MCF 10A (cell line): ENCODE data around the gene RRBP1. TPM values are rescaled to one million over a fixed set of nuclear protein-coding genes. Genes with fewer than 3 reads are reported as not detected.

Experiments
- BruUV-seq: library from RNA; stranded (reverse); fragments of 400-500 nt; replicated peaks from 2 replicates; lab custom pipeline; 2021; lab: Mats Ljungman, UMichigan
- CTCF ChIA-PET: fragments of 300-600 bp; sonication (Branson Sonifier 250); formaldehyde crosslinking; extraction: SDS; loops from one replicate; lab custom pipeline; 2021; ENCODE audit warnings: antibody characterized with exemption, inconsistent platforms; lab: Yijun Ruan, JAX
- POLR2A ChIA-PET: fragments of 300-600, 350-650 bp; sonication (Branson Sonifier 250); formaldehyde crosslinking; extraction: SDS; loops from one replicate; lab custom pipeline; 2020; ENCODE audit warnings: antibody characterized with exemption, inconsistent platforms; lab: Yijun Ruan, JAX
- DNase-seq: peaks from one replicate; pipeline ENCODE4 v3.0.0-alpha.2; 2018; ENCODE audit not compliant: unreplicated experiment
- H3K27ac Mint-ChIP-seq: one replicate; pipeline ENCODE4 v1.8.0; 2022; ENCODE audit warnings: mild to moderate bottlenecking, low read depth, mixed read lengths; ENCODE audit not compliant: unreplicated experiment
- H3K27me3 Mint-ChIP-seq: one replicate; pipeline ENCODE4 v1.8.0; 2022; ENCODE audit warnings: mixed read lengths; ENCODE audit not compliant: insufficient read depth, unreplicated experiment
- H3K36me3 Mint-ChIP-seq: one replicate; pipeline ENCODE4 v1.8.0; 2022; ENCODE audit warnings: mild to moderate bottlenecking, moderate library complexity, mixed read lengths; ENCODE audit not compliant: insufficient read depth, unreplicated experiment
- H3K4me1 Mint-ChIP-seq: one replicate; pipeline ENCODE4 v1.8.0; 2022; ENCODE audit warnings: mixed read lengths; ENCODE audit not compliant: insufficient read depth, unreplicated experiment
- H3K4me3 Mint-ChIP-seq: one replicate; pipeline ENCODE4 v1.8.0; 2022; ENCODE audit warnings: mild to moderate bottlenecking, moderate library complexity, mixed read lengths; ENCODE audit not compliant: unreplicated experiment
- H3K9me3 Mint-ChIP-seq: one replicate; pipeline ENCODE4 v1.8.0; 2022; ENCODE audit warnings: mixed read lengths; ENCODE audit not compliant: unreplicated experiment
- intact Hi-C: fragments of 100-400 bp; cut with micrococcal nuclease; formaldehyde crosslinking; loops from 2 replicates; pipeline ENCODE4 v1.14.1; 2022
- total RNA-seq: library from RNA; stranded (reverse); gene quantifications from 2 replicates; pipeline ENCODE4 v1.2.3, GENCODE V29; 2022
- TF ChIP-seq, protein P1 (sequence below): fragments of 200-600 bp; IDR thresholded peaks from one replicate; pipeline ENCODE4 v1.8.0; 2022; ENCODE audit warnings: antibody characterized with exemption, mild to moderate bottlenecking; ENCODE audit not compliant: unreplicated experiment

RRBP1 gene
- total RNA-seq, 1 experiment from 2014 or later = 203 TPM

DNA sequence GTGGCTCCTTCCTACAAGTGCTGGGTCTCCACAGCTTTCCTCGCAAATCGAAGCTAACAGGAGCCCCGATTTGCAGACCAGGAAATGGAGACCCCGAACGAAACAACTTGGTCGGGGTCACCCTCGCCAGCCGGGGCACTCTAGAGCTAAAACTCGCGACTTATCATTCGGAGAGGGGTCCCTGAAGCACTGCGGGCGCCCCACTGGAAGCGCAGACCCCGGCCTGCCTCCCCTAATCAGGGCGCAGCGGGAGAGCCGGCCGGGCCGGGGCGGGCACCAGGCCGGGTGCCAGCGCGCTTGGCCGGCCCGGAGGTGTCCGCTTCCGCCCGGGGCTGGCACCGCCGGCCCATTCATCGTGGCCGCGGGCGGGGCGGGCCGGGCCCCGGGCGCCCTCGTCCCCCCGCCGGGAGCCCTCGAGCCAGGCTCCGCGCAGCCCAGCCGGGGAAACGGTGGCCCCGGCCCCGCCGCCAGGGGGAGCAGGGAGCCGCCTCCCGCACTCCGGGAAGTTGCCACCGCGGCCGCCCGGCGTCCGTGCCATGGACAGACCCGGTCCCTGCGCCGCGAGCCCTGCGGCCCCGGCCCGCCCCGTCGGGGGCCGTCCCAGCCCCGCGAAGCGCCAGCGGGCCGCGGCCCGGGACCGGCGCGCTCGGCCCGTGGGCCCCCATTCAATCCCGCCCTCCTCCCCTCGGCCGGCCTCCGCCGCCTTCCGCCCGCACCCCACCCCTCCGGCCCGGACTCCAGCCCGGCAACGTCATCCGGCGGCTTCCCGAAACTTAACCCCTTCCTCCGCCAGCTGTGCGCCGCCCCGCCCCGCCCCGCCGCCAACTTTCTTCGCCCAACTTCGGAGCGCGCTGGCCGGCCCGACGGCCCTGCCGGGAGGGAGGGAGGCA is 961 bp downstream of the RRBP1 start:
- peak overlapping the region; percentile 85 for H3K27ac Mint-ChIP-seq
- no TSS peak for BruUV-seq
- CTCF ChIA-PET = interaction anchor here (0.6 to 6.6 kb wide), 41 partner anchors 10 to 1153 kb away, joined by 3 to 156 read pairs (median 4); no protein-coding TSS in a partner anchor
- peaks cover 13% of the 10 kb centered on the region for H3K4me1 Mint-ChIP-seq
- TF ChIP-seq, protein P1, sequence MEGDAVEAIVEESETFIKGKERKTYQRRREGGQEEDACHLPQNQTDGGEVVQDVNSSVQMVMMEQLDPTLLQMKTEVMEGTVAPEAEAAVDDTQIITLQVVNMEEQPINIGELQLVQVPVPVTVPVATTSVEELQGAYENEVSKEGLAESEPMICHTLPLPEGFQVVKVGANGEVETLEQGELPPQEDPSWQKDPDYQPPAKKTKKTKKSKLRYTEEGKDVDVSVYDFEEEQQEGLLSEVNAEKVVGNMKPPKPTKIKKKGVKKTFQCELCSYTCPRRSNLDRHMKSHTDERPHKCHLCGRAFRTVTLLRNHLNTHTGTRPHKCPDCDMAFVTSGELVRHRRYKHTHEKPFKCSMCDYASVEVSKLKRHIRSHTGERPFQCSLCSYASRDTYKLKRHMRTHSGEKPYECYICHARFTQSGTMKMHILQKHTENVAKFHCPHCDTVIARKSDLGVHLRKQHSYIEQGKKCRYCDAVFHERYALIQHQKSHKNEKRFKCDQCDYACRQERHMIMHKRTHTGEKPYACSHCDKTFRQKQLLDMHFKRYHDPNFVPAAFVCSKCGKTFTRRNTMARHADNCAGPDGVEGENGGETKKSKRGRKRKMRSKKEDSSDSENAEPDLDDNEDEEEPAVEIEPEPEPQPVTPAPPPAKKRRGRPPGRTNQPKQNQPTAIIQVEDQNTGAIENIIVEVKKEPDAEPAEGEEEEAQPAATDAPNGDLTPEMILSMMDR = peak; percentile 66
- peaks cover 2% of the 10 kb centered on the region for H3K9me3 Mint-ChIP-seq
- DNase-seq = peak; percentile 72
- intact Hi-C loops = loop anchor here (1.0 to 10.0 kb wide), 4 partner anchors 162 to 604 kb away; partner anchors contain the start of gene ZNF133
- POLR2A ChIA-PET = interaction anchor here (0.6 to 5.2 kb wide), 29 partner anchors 10 to 886 kb away, joined by 3 to 72 read pairs (median 5); partner anchors contain the start of genes BFSP1, DSTN, MGME1 and SMIM26
- H3K4me3 Mint-ChIP-seq = peak overlapping the region; percentile 81
- H3K27me3 Mint-ChIP-seq = peaks cover 29% of the 10 kb centered on the region
- peaks cover 16% of the 10 kb centered on the region for H3K36me3 Mint-ChIP-seq

DNA sequence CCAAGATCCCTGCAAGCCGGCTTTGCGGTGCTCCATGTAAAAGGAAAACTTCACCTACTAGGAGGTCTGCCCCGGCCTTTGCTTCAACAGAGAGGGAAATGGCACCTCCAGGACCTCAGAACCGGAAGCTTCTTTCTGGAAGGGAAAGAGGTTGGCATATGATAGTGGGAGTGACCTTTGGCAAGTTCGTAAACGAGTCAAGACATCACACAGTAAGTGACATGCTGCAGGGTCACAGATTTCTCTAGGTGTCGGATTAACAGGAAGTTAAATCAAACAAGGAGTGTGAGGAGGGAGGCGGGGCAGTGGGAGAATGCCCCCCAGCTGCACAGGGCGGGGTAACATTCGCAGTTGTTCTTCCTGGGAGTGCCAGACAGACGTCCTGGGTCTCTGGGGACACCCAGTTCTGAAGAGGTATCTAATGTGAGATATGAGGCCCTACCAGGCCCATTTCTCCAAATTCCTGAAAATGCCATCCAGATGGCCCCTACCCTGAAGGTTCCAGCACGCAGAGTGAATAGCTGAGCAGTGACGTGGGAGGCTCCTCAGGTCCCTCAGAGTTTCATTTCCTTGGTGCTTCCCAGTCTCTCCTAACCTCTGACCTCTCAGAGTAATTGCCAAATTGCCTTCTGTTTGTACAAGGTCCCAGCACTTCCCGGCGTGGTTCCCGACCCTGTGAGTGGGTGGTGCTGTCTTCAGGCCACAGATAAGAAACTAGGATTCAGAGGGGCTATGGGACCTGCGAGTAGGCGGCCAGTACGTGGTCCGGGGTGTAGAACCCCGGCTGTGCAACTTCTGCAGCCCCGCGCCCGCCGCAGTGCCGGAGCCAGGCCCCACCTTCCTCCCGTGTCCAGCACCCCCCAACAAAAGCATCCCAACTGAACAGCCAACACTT is 1.9 kb downstream of the RRBP1 start:
- peaks cover 20% of the 10 kb centered on the region for H3K27me3 Mint-ChIP-seq
- H3K27ac Mint-ChIP-seq = peak overlapping the region; percentile 85
- intact Hi-C loops = loop anchor here (2.0 to 10.0 kb wide), 2 partner anchors 163 to 605 kb away; partner anchors contain the start of gene ZNF133
- DNase-seq = peak; percentile 73
- CTCF ChIA-PET = interaction anchor here (0.6 to 6.6 kb wide), 37 partner anchors 11 to 1152 kb away, joined by 3 to 156 read pairs (median 4); no protein-coding TSS in a partner anchor
- peaks cover 24% of the 10 kb centered on the region for H3K36me3 Mint-ChIP-seq
- TF ChIP-seq, protein P1 = no peak
- H3K9me3 Mint-ChIP-seq = no peaks in the 10 kb centered on the region
- H3K4me3 Mint-ChIP-seq = peak overlapping the region; percentile 81
- POLR2A ChIA-PET = interaction anchor here (0.6 to 5.2 kb wide), 18 partner anchors 12 to 887 kb away, joined by 3 to 72 read pairs (median 4); partner anchors contain the start of genes DSTN, MGME1, SMIM26 and SNX5
- H3K4me1 Mint-ChIP-seq = peaks cover 22% of the 10 kb centered on the region
- no TSS peak for BruUV-seq

DNA sequence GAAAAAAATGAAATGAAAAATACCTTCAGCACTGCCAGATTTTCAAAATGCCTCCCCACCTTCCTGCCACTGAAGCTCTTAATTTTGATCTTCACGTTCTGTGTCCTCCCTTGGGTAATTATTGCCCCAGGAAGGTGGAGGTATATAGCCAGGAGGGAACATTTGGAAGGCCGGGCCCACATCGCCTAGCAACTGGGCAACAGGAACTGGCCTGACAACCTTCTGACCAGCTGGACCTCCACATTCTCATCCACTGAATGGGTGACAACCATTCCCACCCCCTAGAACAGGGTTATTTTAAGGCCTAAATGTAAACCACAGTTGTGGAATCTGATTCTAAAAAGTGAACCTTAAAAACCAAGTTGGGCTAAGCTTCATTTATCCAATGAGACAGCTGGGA is 3.2 kb downstream of the RRBP1 start:
- Mint-ChIP-seq H3K4me1 (peaks cover 29% of the 10 kb centered on the region), H3K27ac (peak overlapping the region; percentile 85), H3K9me3 (no peaks in the 10 kb centered on the region), H3K4me3 (no peak overlapping the region), H3K27me3 (peaks cover 7% of the 10 kb centered on the region), H3K36me3 (peaks cover 31% of the 10 kb centered on the region)
- intact Hi-C loops = no loop called here
- no TSS peak for BruUV-seq
- CTCF ChIA-PET = interaction anchor here (0.6 to 6.6 kb wide), 10 partner anchors 12 to 709 kb away, joined by 3 to 156 read pairs (median 5); no protein-coding TSS in a partner anchor
- POLR2A ChIA-PET = interaction anchor here (0.7 to 5.2 kb wide), 5 partner anchors 108 to 239 kb away, joined by 3 to 46 read pairs (median 4); no protein-coding TSS in a partner anchor
- TF ChIP-seq, protein P1 = no peak
- no peak for DNase-seq
